Ishikawa (cell line): ENCODE measurements around the gene ARHGAP19.

Experiments used
- CEBPB ChIP-seq: IDR thresholded peaks from 2 replicates; pipeline ENCODE4 v1.6.1; 2012
- CREB1 ChIP-seq: IDR thresholded peaks from 2 replicates; pipeline ENCODE4 v1.6.1; 2012; ENCODE audit warnings: low read depth
- EGR1 ChIP-seq: IDR thresholded peaks from 2 replicates; pipeline ENCODE4 v1.6.1; 2012
- EP300 ChIP-seq: IDR thresholded peaks from 2 replicates; pipeline ENCODE4 v1.6.1; 2012; ENCODE audit warnings: borderline replicate concordance
- FOXM1 ChIP-seq: IDR thresholded peaks from 2 replicates; pipeline ENCODE4 v1.6.1; 2012; ENCODE audit warnings: low read depth, borderline replicate concordance
- MAX ChIP-seq: IDR thresholded peaks from 2 replicates; pipeline ENCODE4 v1.6.1; 2012
- NFIC ChIP-seq: IDR thresholded peaks from 2 replicates; pipeline ENCODE4 v1.6.1; 2012
- RAD21 ChIP-seq: IDR thresholded peaks from 2 replicates; pipeline ENCODE4 v1.6.1; 2012; ENCODE audit warnings: low read depth
- TAF1 ChIP-seq: IDR thresholded peaks from 2 replicates; pipeline ENCODE4 v1.6.1; 2012; ENCODE audit warnings: low read depth, mild to moderate bottlenecking
- TCF12 ChIP-seq: IDR thresholded peaks from 2 replicates; pipeline ENCODE4 v1.6.1; 2012; ENCODE audit warnings: low read depth
- TEAD4 ChIP-seq: IDR thresholded peaks from 2 replicates; pipeline ENCODE4 v1.6.1; 2012
- USF1 ChIP-seq: IDR thresholded peaks from 2 replicates; pipeline ENCODE4 v1.6.1; 2012
- YY1 ChIP-seq: IDR thresholded peaks from 2 replicates; pipeline ENCODE4 v1.6.1; 2012; ENCODE audit warnings: low read depth
- ZBTB7A ChIP-seq: IDR thresholded peaks from 2 replicates; pipeline ENCODE4 v1.6.1; 2012; ENCODE audit warnings: low read depth
- TF ChIP-seq, protein P1 (sequence below): IDR thresholded peaks from 2 replicates; pipeline ENCODE4 v1.6.1; 2012; ENCODE audit warnings: low read depth, mild to moderate bottlenecking

Gene ARHGAP19

GRCh38 chr10:97300980-97301379 lies 8.5 kb upstream of the ARHGAP19 start:
- no peak for TF ChIP-seq FOXM1
- TF ChIP-seq TCF12: no peak
- TF ChIP-seq YY1: no peak
- no peak for TF ChIP-seq USF1
- no peak for TF ChIP-seq RAD21
- no peak for TF ChIP-seq CREB1
- TF ChIP-seq CEBPB: no peak
- TF ChIP-seq MAX: no peak
- no peak for TF ChIP-seq TAF1
- no peak for TF ChIP-seq EP300
- TF ChIP-seq NFIC: no peak
- TF ChIP-seq, protein P1, sequence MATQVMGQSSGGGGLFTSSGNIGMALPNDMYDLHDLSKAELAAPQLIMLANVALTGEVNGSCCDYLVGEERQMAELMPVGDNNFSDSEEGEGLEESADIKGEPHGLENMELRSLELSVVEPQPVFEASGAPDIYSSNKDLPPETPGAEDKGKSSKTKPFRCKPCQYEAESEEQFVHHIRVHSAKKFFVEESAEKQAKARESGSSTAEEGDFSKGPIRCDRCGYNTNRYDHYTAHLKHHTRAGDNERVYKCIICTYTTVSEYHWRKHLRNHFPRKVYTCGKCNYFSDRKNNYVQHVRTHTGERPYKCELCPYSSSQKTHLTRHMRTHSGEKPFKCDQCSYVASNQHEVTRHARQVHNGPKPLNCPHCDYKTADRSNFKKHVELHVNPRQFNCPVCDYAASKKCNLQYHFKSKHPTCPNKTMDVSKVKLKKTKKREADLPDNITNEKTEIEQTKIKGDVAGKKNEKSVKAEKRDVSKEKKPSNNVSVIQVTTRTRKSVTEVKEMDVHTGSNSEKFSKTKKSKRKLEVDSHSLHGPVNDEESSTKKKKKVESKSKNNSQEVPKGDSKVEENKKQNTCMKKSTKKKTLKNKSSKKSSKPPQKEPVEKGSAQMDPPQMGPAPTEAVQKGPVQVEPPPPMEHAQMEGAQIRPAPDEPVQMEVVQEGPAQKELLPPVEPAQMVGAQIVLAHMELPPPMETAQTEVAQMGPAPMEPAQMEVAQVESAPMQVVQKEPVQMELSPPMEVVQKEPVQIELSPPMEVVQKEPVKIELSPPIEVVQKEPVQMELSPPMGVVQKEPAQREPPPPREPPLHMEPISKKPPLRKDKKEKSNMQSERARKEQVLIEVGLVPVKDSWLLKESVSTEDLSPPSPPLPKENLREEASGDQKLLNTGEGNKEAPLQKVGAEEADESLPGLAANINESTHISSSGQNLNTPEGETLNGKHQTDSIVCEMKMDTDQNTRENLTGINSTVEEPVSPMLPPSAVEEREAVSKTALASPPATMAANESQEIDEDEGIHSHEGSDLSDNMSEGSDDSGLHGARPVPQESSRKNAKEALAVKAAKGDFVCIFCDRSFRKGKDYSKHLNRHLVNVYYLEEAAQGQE: no peak

GRCh38 chr10:97298223-97298571 lies 5.8 kb upstream of the ARHGAP19 start:
- TF ChIP-seq FOXM1 (no peak), RAD21 (no peak), CEBPB (no peak), EGR1 (no peak), EP300 (no peak), CREB1 (no peak), TEAD4 (no peak), TCF12 (no peak), ZBTB7A (no peak), NFIC (no peak), MAX (no peak), USF1 (no peak), TAF1 (no peak), YY1 (no peak)
- TF ChIP-seq, protein P1: no peak

- TF ChIP-seq CEBPB: peak; percentile 47; the same call in 1 of the 2 replicates
- no peak for TF ChIP-seq CREB1
- TF ChIP-seq EP300: no peak
Measured at GRCh38 chr10:97297556-97298222, 5.3 kb upstream of the ARHGAP19 start.

GRCh38 chr10:97292862-97293198 lies 393 bp upstream of the ARHGAP19 start:
- TF ChIP-seq EP300 (no peak), YY1 (no peak), MAX (no peak), ZBTB7A (no peak), NFIC (no peak), EGR1 (no peak), FOXM1 (no peak), CEBPB (no peak), RAD21 (no peak), TEAD4 (no peak), USF1 (no peak), TCF12 (no peak), CREB1 (no peak), TAF1 (no peak)
- TF ChIP-seq, protein P1: no peak
